Stomach (tissue), 4 donors: Measurements from ENCODE around the gene EXOC1.

ENCODE experiments used
- EP300 ChIP-seq: sonication (generic); formaldehyde crosslinking; IDR thresholded peaks from one replicate; pipeline ENCODE4 v1.6.1; 2017; ENCODE audit warnings: antibody characterized with exemption
- POLR2A ChIP-seq, 4 donors: fragments of 450-650 bp; IDR thresholded peaks; one replicate each; pipeline ENCODE4 v1.6.1; 2016; ENCODE audit warnings: antibody characterized with exemption in 4 of 4, control low read depth in 2 of 4, mild to moderate bottlenecking in 1 of 4, moderate library complexity in 1 of 4
- POLR2AphosphoS5 ChIP-seq, 3 donors: sonication (generic); formaldehyde crosslinking; IDR thresholded peaks; one replicate each; pipeline ENCODE4 v1.6.1; 2016; ENCODE audit warnings: antibody characterized with exemption in 3 of 3
- TF ChIP-seq, protein P1 (sequence below), 7 experiments: fragments of 450-650 bp in 4 of 7; fragments of 200-600 bp in 3 of 7; sonication (generic) in 3 of 7; IDR thresholded peaks; one replicate each; pipeline ENCODE4 v1.5.1; 2016 to 2019; ENCODE audit warnings: antibody characterized with exemption in 7 of 7, control low read depth in 2 of 7, mild to moderate bottlenecking in 1 of 7

DNA sequence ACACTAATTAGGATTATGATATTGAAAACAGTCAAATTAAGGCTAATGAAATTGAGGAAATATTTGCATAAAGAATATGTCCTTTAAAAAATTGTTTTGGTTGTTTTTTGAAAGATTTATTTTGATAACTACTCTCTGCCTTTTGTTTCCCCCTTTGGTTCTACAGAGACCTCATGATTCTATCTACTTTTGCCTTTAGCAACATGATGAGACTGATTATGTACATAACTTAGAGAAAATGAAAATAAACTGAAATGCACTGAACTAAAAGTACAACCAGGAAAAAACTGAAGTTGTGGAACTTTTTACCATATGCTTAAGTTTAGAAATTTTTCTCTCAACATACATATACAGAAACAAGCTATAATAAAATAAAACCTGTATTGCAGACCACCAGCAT, 21.4 kb downstream of the EXOC1 start:
- TF ChIP-seq, protein P1, sequence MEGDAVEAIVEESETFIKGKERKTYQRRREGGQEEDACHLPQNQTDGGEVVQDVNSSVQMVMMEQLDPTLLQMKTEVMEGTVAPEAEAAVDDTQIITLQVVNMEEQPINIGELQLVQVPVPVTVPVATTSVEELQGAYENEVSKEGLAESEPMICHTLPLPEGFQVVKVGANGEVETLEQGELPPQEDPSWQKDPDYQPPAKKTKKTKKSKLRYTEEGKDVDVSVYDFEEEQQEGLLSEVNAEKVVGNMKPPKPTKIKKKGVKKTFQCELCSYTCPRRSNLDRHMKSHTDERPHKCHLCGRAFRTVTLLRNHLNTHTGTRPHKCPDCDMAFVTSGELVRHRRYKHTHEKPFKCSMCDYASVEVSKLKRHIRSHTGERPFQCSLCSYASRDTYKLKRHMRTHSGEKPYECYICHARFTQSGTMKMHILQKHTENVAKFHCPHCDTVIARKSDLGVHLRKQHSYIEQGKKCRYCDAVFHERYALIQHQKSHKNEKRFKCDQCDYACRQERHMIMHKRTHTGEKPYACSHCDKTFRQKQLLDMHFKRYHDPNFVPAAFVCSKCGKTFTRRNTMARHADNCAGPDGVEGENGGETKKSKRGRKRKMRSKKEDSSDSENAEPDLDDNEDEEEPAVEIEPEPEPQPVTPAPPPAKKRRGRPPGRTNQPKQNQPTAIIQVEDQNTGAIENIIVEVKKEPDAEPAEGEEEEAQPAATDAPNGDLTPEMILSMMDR (IDR thresholded peaks at IDR 0.05), result no peak
- TF ChIP-seq EP300, result no peak
- no peak for TF ChIP-seq POLR2A (IDR thresholded peaks at IDR 0.05)
- TF ChIP-seq POLR2AphosphoS5 (IDR thresholded peaks at IDR 0.05), result no peak
